Measurements from ENCODE around the gene CACNA1D.
A peak's percentile ranks its signal among the peaks of the same experiment; 100 is the strongest.

Gene CACNA1D

GRCh38 chr3:53795789-53796560 is 301.6 kb downstream of the CACNA1D start:
- peak; percentile 38 for DNase-seq

- DNase-seq: no peak
Observed at GRCh38 chr3:53798144-53798543, 303.7 kb downstream of the CACNA1D start.

GRCh38 chr3:53799338-53799865 is 305.0 kb downstream of the CACNA1D start:
- DNase-seq: no peak

GRCh38 chr3:53800041-53800906 is 305.9 kb downstream of the CACNA1D start:
- no peak for DNase-seq

- no peak for DNase-seq
Observed at GRCh38 chr3:53801319-53801718, 306.9 kb downstream of the CACNA1D start.

GRCh38 chr3:53802256-53802880 is 308.0 kb downstream of the CACNA1D start:
- no peak for DNase-seq

GRCh38 chr3:53803124-53803815 is 308.9 kb downstream of the CACNA1D start:
- DNase-seq: peak; percentile 52

GRCh38 chr3:53803816-53804695 is 309.6 kb downstream of the CACNA1D start:
- DNase-seq: no peak

- no peak for DNase-seq
Observed at GRCh38 chr3:53804697-53805462, 310.5 kb downstream of the CACNA1D start.

- DNase-seq: no peak
Observed at GRCh38 chr3:53805463-53806159, 311.2 kb downstream of the CACNA1D start.

GRCh38 chr3:53806182-53807116 is 312.0 kb downstream of the CACNA1D start:
- DNase-seq: no peak

GRCh38 chr3:53807117-53807810 is 312.9 kb downstream of the CACNA1D start:
- DNase-seq: no peak

- DNase-seq: no peak
Observed at GRCh38 chr3:53808496-53808895, 314.1 kb downstream of the CACNA1D start.

GRCh38 chr3:53809267-53809666 is 314.9 kb downstream of the CACNA1D start:
- DNase-seq: no peak

- no peak for DNase-seq
Observed at GRCh38 chr3:53809764-53810400, 315.5 kb downstream of the CACNA1D start.

- no peak for DNase-seq
Observed at GRCh38 chr3:53811143-53811927, 316.9 kb downstream of the CACNA1D start.

GRCh38 chr3:53812434-53812833 is 318.0 kb downstream of the CACNA1D start:
- no peak for DNase-seq

All from NCI-H510A treated with DMSO at 0.1 percent for 48 hours (cell line).